Left renal pelvis (tissue), 4 donors: Measurements from ENCODE around the gene GFOD2. TPM values are rescaled to one million over a fixed set of nuclear protein-coding genes. Genes with fewer than 3 reads are reported as not detected.

Experiments used
- DNase-seq, 4 donors: peaks; one replicate each; pipeline ENCODE4 v3.0.0-alpha.2; 2013; ENCODE audit warnings: low read depth in 4 of 4, low spot score in 3 of 4
- polyA plus RNA-seq, 4 donors: library from polyadenylated mRNA; unstranded; fragments of 120-200 nt; gene quantifications; one replicate each; pipeline ENCODE4 v1.2.1, GENCODE V29; 2013; ENCODE audit not compliant: insufficient read length in 4 of 4

The GFOD2 gene
- polyA plus RNA-seq, 4 donors: 17.7 to 24.5 (median 20.7) TPM

GRCh38 chr16:67660564-67661028 lies 58.5 kb downstream of the GFOD2 start, which contains the start of gene PARD6A:
Gene PARD6A (plus strand): TSS chr16:67660960. CDS start chr16:67661039, 79 bp downstream.
- DNase-seq: peak; percentile 79 to 91 (median 86)

GRCh38 chr16:67659675-67660563 lies 59.2 kb downstream of the GFOD2 start, which contains the start of gene ACD:
Gene ACD (minus strand): TSS chr16:67660260. CDS start chr16:67660220, 40 bp downstream.
- DNase-seq: peak; percentile 78 to 87 (median 85)

- DNase-seq: no peak
These were observed 60.1 kb downstream of the GFOD2 start for GRCh38 chr16:67658849-67659674.

- DNase-seq: no peak
These were observed 61.2 kb downstream of the GFOD2 start for GRCh38 chr16:67657751-67658518.

- DNase-seq: no peak
These were observed 62.0 kb downstream of the GFOD2 start for GRCh38 chr16:67657017-67657608.

- no peak for DNase-seq
These were observed 62.6 kb downstream of the GFOD2 start for GRCh38 chr16:67656344-67657016.

GRCh38 chr16:67655363-67655762 lies 63.8 kb downstream of the GFOD2 start:
- DNase-seq: no peak

GRCh38 chr16:67654403-67654911 lies 64.7 kb downstream of the GFOD2 start:
- no peak for DNase-seq

GRCh38 chr16:67653789-67654402 lies 65.2 kb downstream of the GFOD2 start:
- DNase-seq: no peak

- DNase-seq: no peak
These were observed 65.9 kb downstream of the GFOD2 start for GRCh38 chr16:67653128-67653788.

- DNase-seq: no peak
These were observed 66.5 kb downstream of the GFOD2 start for GRCh38 chr16:67652578-67653127.

GRCh38 chr16:67651847-67652246 lies 67.3 kb downstream of the GFOD2 start:
- no peak for DNase-seq

- DNase-seq: no peak
These were observed 68.1 kb downstream of the GFOD2 start for GRCh38 chr16:67651039-67651438.

- no peak for DNase-seq
These were observed 69.1 kb downstream of the GFOD2 start for GRCh38 chr16:67650023-67650422.

GRCh38 chr16:67649494-67649931 lies 69.6 kb downstream of the GFOD2 start:
- DNase-seq: no peak

GRCh38 chr16:67648764-67649407 lies 70.2 kb downstream of the GFOD2 start:
- DNase-seq: no peak

GRCh38 chr16:67648088-67648763 lies 70.9 kb downstream of the GFOD2 start:
- no peak for DNase-seq
